ENCODE measurements around the gene WIPF1. TPM values are rescaled to one million over a fixed set of nuclear protein-coding genes. Genes with fewer than 3 reads are reported as not detected.
A peak's percentile ranks its signal among the peaks of the same experiment; 100 is the strongest.

The WIPF1 gene
- total RNA-seq, 2 donors from 2014 or later, result 7.2 to 19.0 TPM

GRCh38 chr2:174615871-174616436 lies 18.4 kb upstream of the WIPF1 start:
- H3K27ac ChIP-seq, result no peak overlapping the region
- intact Hi-C loops (cut with DNase I), result no loop called here
- WGBS, result 58% methylated on average over 4 of the region's 4 CpGs

GRCh38 chr2:174614261-174614660 lies 16.7 kb upstream of the WIPF1 start:
- TF ChIP-seq CTCF (IDR thresholded peaks at IDR 0.05) (no peak), POLR2AphosphoS5 (IDR thresholded peaks at IDR 0.05) (peak; percentile 16)
- no peak overlapping the region for H3K27ac ChIP-seq
- H3K9me3 ChIP-seq, result no peaks in the 10 kb centered on the region
- no peaks in the 10 kb centered on the region for H3K27me3 ChIP-seq (replicated peaks; ENCODE audit: insufficient read depth)
- DNase-seq (ENCODE audit: low spot score), result no peak
- H3K4me3 ChIP-seq, result no peak overlapping the region
- H3K4me1 ChIP-seq (replicated peaks), result no peaks in the 10 kb centered on the region
- 25% methylated on average over 4 of the region's 4 CpGs for WGBS
- intact Hi-C loops (cut with DNase I), result no loop called here
- no peaks in the 10 kb centered on the region for H3K36me3 ChIP-seq

More at GRCh38 chr2:174615871-174616436, 18.4 kb upstream of the WIPF1 start:
- Histone ChIP-seq H3K36me3 (no peaks in the 10 kb centered on the region), H3K4me3 (no peak overlapping the region), H3K4me1 (replicated peaks) (no peaks in the 10 kb centered on the region), H3K9me3 (no peaks in the 10 kb centered on the region), H3K27me3 (replicated peaks; ENCODE audit: insufficient read depth) (no peaks in the 10 kb centered on the region)
- DNase-seq (ENCODE audit: low spot score), result no peak
- no peak for TF ChIP-seq CTCF (IDR thresholded peaks at IDR 0.05)
- TF ChIP-seq POLR2AphosphoS5 (IDR thresholded peaks at IDR 0.05), result no peak
- TF ChIP-seq POLR2A (IDR thresholded peaks at IDR 0.05), result no peak

- WGBS, result 75% methylated on average over 2 of the region's 2 CpGs
- DNase-seq (ENCODE audit: low spot score), result no peak
- TF ChIP-seq POLR2AphosphoS5 (IDR thresholded peaks at IDR 0.05), result no peak
- no peak for TF ChIP-seq CTCF (IDR thresholded peaks at IDR 0.05)
- TF ChIP-seq POLR2A (IDR thresholded peaks at IDR 0.05), result no peak
- no peaks in the 10 kb centered on the region for H3K27me3 ChIP-seq (replicated peaks; ENCODE audit: insufficient read depth)
- no peaks in the 10 kb centered on the region for H3K36me3 ChIP-seq
- intact Hi-C loops (cut with DNase I), result no loop called here
- H3K4me1 ChIP-seq (replicated peaks), result no peaks in the 10 kb centered on the region
- no peak overlapping the region for H3K4me3 ChIP-seq
- H3K9me3 ChIP-seq, result no peaks in the 10 kb centered on the region
- no peak overlapping the region for H3K27ac ChIP-seq
Observed at GRCh38 chr2:174613531-174613930, 15.9 kb upstream of the WIPF1 start.

GRCh38 chr2:174612970-174613369 lies 15.4 kb upstream of the WIPF1 start:
- no peaks in the 10 kb centered on the region for H3K27me3 ChIP-seq (replicated peaks; ENCODE audit: insufficient read depth)
- WGBS, result 0% methylated on average over 1 of the region's 1 CpG
- intact Hi-C loops (cut with DNase I), result no loop called here
- no peaks in the 10 kb centered on the region for H3K36me3 ChIP-seq
- DNase-seq (ENCODE audit: low spot score), result no peak
- peaks cover 3% of the 10 kb centered on the region for H3K4me1 ChIP-seq (replicated peaks)
- no peak overlapping the region for H3K27ac ChIP-seq
- H3K9me3 ChIP-seq, result no peaks in the 10 kb centered on the region
- no peak overlapping the region for H3K4me3 ChIP-seq
- TF ChIP-seq POLR2AphosphoS5 (IDR thresholded peaks at IDR 0.05) (no peak), POLR2A (IDR thresholded peaks at IDR 0.05) (no peak), CTCF (IDR thresholded peaks at IDR 0.05) (no peak)

GRCh38 chr2:174611854-174612253 lies 14.2 kb upstream of the WIPF1 start:
- H3K36me3 ChIP-seq, result no peaks in the 10 kb centered on the region
- no peak overlapping the region for H3K4me3 ChIP-seq
- peaks cover 9% of the 10 kb centered on the region for H3K4me1 ChIP-seq (replicated peaks)
- no peak for TF ChIP-seq POLR2AphosphoS5 (IDR thresholded peaks at IDR 0.05)
- no peak for TF ChIP-seq POLR2A (IDR thresholded peaks at IDR 0.05)
- no peak for TF ChIP-seq CTCF (IDR thresholded peaks at IDR 0.05)
- H3K27me3 ChIP-seq (replicated peaks; ENCODE audit: insufficient read depth), result no peaks in the 10 kb centered on the region
- no peak overlapping the region for H3K27ac ChIP-seq
- no peak for DNase-seq (ENCODE audit: low spot score)
- 95% methylated on average over 3 of the region's 3 CpGs for WGBS
- no peaks in the 10 kb centered on the region for H3K9me3 ChIP-seq
- intact Hi-C loops (cut with DNase I), result no loop called here
